Transverse colon (tissue), 4 donors: ENCODE measurements around the gene TBCD. TPM values are rescaled to one million over a fixed set of nuclear protein-coding genes. Genes with fewer than 3 reads are reported as not detected.
"Not testable (repeated sequence)": the region's sequence is repeated elsewhere in the genome, so short reads cannot be mapped to it uniquely, and the experiment has no call there.

ENCODE experiments used
- DNase-seq: peaks from one replicate; pipeline ENCODE4 v3.0.0-alpha.2; 2019
- H3K27ac ChIP-seq, 4 donors: fragments of 200-600 bp; sonication (generic); 2 replicates each; pipeline ENCODE4 v1.5.1; 2016 to 2018; ENCODE audit warnings: inconsistent platforms in 4 of 4
- H3K27me3 ChIP-seq: fragments of 200-600 bp; sonication (generic); 2 replicates; pipeline ENCODE4 v1.5.1; 2017; ENCODE audit warnings: inconsistent platforms
- H3K36me3 ChIP-seq, 4 donors: fragments of 200-600 bp; sonication (generic); 2 replicates each; pipeline ENCODE4 v1.5.1; 2017 to 2019; ENCODE audit warnings: inconsistent platforms in 4 of 4
- H3K4me1 ChIP-seq, 4 donors: fragments of 200-600 bp; sonication (generic); 2 replicates each; pipeline ENCODE4 v1.5.1; 2017 to 2020; ENCODE audit warnings: inconsistent platforms in 4 of 4
- H3K4me3 ChIP-seq, 4 donors: fragments of 200-600 bp; sonication (generic); 1 replicate in 1 of 4; 2 replicates in 3 of 4; pipeline versions ENCODE4 v1.5.1 to v1.6.1; 2017 to 2019; ENCODE audit warnings: inconsistent platforms in 4 of 4
- H3K9me3 ChIP-seq, 2 donors: fragments of 200-600 bp; sonication (generic); 2 replicates each; pipeline ENCODE4 v1.5.1; 2017 to 2019; ENCODE audit warnings: inconsistent platforms in 2 of 2
- CTCF ChIP-seq, 5 experiments: fragments of 200-600 bp in 3 of 5; fragments of 450-650 bp in 2 of 5; sonication (generic) in 3 of 5; IDR thresholded peaks; 1 replicate in 2 of 5; 2 replicates in 3 of 5; pipeline ENCODE4 v1.5.1; 2016 to 2017; ENCODE audit warnings: antibody characterized with exemption in 5 of 5, inconsistent platforms in 3 of 5, mild to moderate bottlenecking in 2 of 5, moderate library complexity in 1 of 5
- EP300 ChIP-seq: sonication (generic); formaldehyde crosslinking; IDR thresholded peaks from one replicate; pipeline ENCODE4 v1.6.1; 2017; ENCODE audit warnings: antibody characterized with exemption, low read depth
- POLR2A ChIP-seq: fragments of 450-650 bp; IDR thresholded peaks from one replicate; pipeline ENCODE4 v1.6.1; 2016; ENCODE audit warnings: antibody characterized with exemption, mild to moderate bottlenecking, moderate library complexity
- POLR2AphosphoS5 ChIP-seq, 3 donors: sonication (generic); formaldehyde crosslinking; IDR thresholded peaks; one replicate each; pipeline ENCODE4 v1.6.1; 2016; ENCODE audit warnings: antibody characterized with exemption in 3 of 3
- WGBS, 2 donors: methylation state at CpG; one replicate each; pipeline ENCODE4 v1.1.5; 2018; ENCODE audit warnings: low coverage in 1 of 2; 5-methylcytosine and 5-hydroxymethylcytosine counted together
- in situ Hi-C, 4 donors: fragments of 200-750 bp; cut with MboI; loops; one replicate each; pipeline versions ENCODE4 v1.15.0 to v1.15.1; 2017; ENCODE audit warnings: low sequenced_read_pairs in 3 of 4, low pct_ligation_motif_present in 1 of 4, low pct_unique_long_range_greater_than_20kb in 1 of 4
- intact Hi-C: fragments of 100-400 bp; cut with DNase I; formaldehyde crosslinking; loops from one replicate; pipeline ENCODE4 v1.15.1; 2023; ENCODE audit warnings: low total_unique reads
- total RNA-seq, 4 donors: library from RNA; depleted of rRNA; stranded (reverse); fragments of >200 nt; gene quantifications; one replicate each; pipeline ENCODE4 v1.1.0, GENCODE V29; 2016

Gene TBCD
- total RNA-seq, 4 donors from 2014 or later = 38.6 to 104 (median 39.8) TPM

- WGBS, 2 donors = 86 to 88% methylated on average over 1 of the region's 1 CpG
- Histone ChIP-seq H3K9me3 (no peaks in the 10 kb centered on the region), H3K4me3 (no peak overlapping the region), H3K36me3 (no peaks in the 10 kb centered on the region), H3K27ac (no peak overlapping the region), H3K27me3 (no peaks in the 10 kb centered on the region), H3K4me1 (no peaks in the 10 kb centered on the region)
- TF ChIP-seq POLR2A (no peak), POLR2AphosphoS5 (IDR thresholded peaks at IDR 0.05) (no peak), CTCF (IDR thresholded peaks at IDR 0.05) (no peak), EP300 (no peak)
- intact Hi-C loops = no loop called here
- no peak for DNase-seq
- in situ Hi-C loops = no loop called here
Observed at GRCh38 chr17:82979718-82980117, 227.9 kb downstream of the TBCD start.

GRCh38 chr17:82980632-82981031, 228.8 kb downstream of the TBCD start:
- TF ChIP-seq POLR2A (no peak), CTCF (IDR thresholded peaks at IDR 0.05) (no peak), EP300 (no peak), POLR2AphosphoS5 (IDR thresholded peaks at IDR 0.05) (no peak)
- WGBS, 2 donors = 83% methylated on average over 9 of the region's 9 CpGs; no CpG with 5 or more reads in 1 of the 2 donors
- intact Hi-C loops (no loop called here), in situ Hi-C loops (no loop called here)
- no peak for DNase-seq
- no peaks in the 10 kb centered on the region for H3K9me3 ChIP-seq
- H3K4me1 ChIP-seq = no peaks in the 10 kb centered on the region
- H3K27me3 ChIP-seq = no peaks in the 10 kb centered on the region
- no peak overlapping the region for H3K4me3 ChIP-seq
- no peaks in the 10 kb centered on the region for H3K36me3 ChIP-seq
- no peak overlapping the region for H3K27ac ChIP-seq

- no peak for DNase-seq
- Histone ChIP-seq H3K27ac (no peak overlapping the region), H3K4me3 (no peak overlapping the region), H3K9me3 (no peaks in the 10 kb centered on the region), H3K36me3 (no peaks in the 10 kb centered on the region), H3K4me1 (no peaks in the 10 kb centered on the region), H3K27me3 (no peaks in the 10 kb centered on the region)
- WGBS, 2 donors = 85 to 91% methylated on average over 12 to 15 of the region's 15 CpGs
- intact Hi-C loops (no loop called here), in situ Hi-C loops (no loop called here)
- TF ChIP-seq EP300 (no peak), POLR2A (no peak), CTCF (IDR thresholded peaks at IDR 0.05) (no peak), POLR2AphosphoS5 (IDR thresholded peaks at IDR 0.05) (no peak)
Observed at GRCh38 chr17:82981141-82981730, 229.4 kb downstream of the TBCD start.

- Histone ChIP-seq H3K4me3 (no peak overlapping the region), H3K27ac (no peak overlapping the region), H3K27me3 (no peaks in the 10 kb centered on the region), H3K36me3 (no peaks in the 10 kb centered on the region), H3K4me1 (no peaks in the 10 kb centered on the region), H3K9me3 (no peaks in the 10 kb centered on the region)
- in situ Hi-C loops (no loop called here), intact Hi-C loops (no loop called here)
- TF ChIP-seq POLR2AphosphoS5 (IDR thresholded peaks at IDR 0.05) (no peak), EP300 (no peak), CTCF (IDR thresholded peaks at IDR 0.05) (no peak), POLR2A (no peak)
- DNase-seq = no peak
- 81 to 93% methylated on average over 13 to 27 of the region's 27 CpGs for WGBS, 2 donors
Observed at GRCh38 chr17:82983510-82984248, 231.8 kb downstream of the TBCD start.

GRCh38 chr17:82984249-82984617, 232.4 kb downstream of the TBCD start:
- H3K27ac ChIP-seq, H3K4me1 ChIP-seq, H3K4me3 ChIP-seq, H3K9me3 ChIP-seq, H3K27me3 ChIP-seq, in situ Hi-C loops, intact Hi-C loops, DNase-seq, H3K36me3 ChIP-seq: not testable (repeated sequence)
- WGBS, 2 donors = 66 to 87% methylated on average over 12 of the region's 12 CpGs
